SK-N-SH (cell line): ENCODE measurements around the gene RHOXF2. TPM values are rescaled to one million over a fixed set of nuclear protein-coding genes. Genes with fewer than 3 reads are reported as not detected.

Source experiments
- CTCF ChIA-PET: fragments of 300-600, 350-600 bp; formaldehyde crosslinking; extraction: SDS; loops from one replicate; lab custom pipeline; 2021; lab: Yijun Ruan, JAX
- POLR2A ChIA-PET: fragments of 350-600 bp; sonication (Branson Sonifier 250); formaldehyde crosslinking; extraction: SDS; loops from one replicate; lab custom pipeline; 2020; ENCODE audit warnings: antibody characterized with exemption, inconsistent platforms; lab: Yijun Ruan, JAX
- DNase-seq: peaks from one replicate; pipeline ENCODE4 v3.0.0; 2012
- H2AFZ ChIP-seq: fragments of 200-600 bp; sonication (generic); 2 replicates; pipeline ENCODE4 v1.8.1; 2016; ENCODE audit warnings: antibody characterized with exemption, mild to moderate bottlenecking, low read depth
- H3F3A ChIP-seq: fragments of 200-600 bp; sonication (generic); replicated peaks from 2 replicates; pipeline ENCODE3; 2016; ENCODE audit warnings: antibody characterized with exemption, mild to moderate bottlenecking; ENCODE audit not compliant: insufficient read depth
- H3K27ac ChIP-seq, 2 experiments: fragments of 200-500 bp in 1 of 2; fragments of 200-600 bp in 1 of 2; sonication (Bioruptor generic) in 1 of 2; sonication (generic), shearing (Covaris generic) in 1 of 2; 2 replicates each; pipeline versions ENCODE4 v1.5.1 to v1.6.1; 2014 to 2016; ENCODE audit warnings: low read depth in 2 of 2, inconsistent platforms in 1 of 2, low read length in 1 of 2, mild to moderate bottlenecking in 1 of 2, mixed read lengths in 1 of 2
- H3K27me3 ChIP-seq: fragments of 200-600 bp; sonication (generic), shearing (Covaris generic); 2 replicates; pipeline ENCODE4 v1.6.1; 2016; ENCODE audit warnings: mixed run types; ENCODE audit not compliant: insufficient read depth
- H3K36me3 ChIP-seq, 2 experiments: fragments of 200-500 bp in 1 of 2; fragments of 200-600 bp in 1 of 2; sonication (Bioruptor generic) in 1 of 2; sonication (generic) in 1 of 2; replicated peaks in 1 of 2; 2 replicates each; pipeline versions ENCODE3 to v1.5.1; 2014 to 2016; ENCODE audit warnings: low read length in 1 of 2, mild to moderate bottlenecking in 1 of 2; ENCODE audit not compliant: insufficient read depth in 2 of 2, control insufficient read depth in 1 of 2
- H3K4me1 ChIP-seq, 2 experiments: fragments of 200-500 bp in 1 of 2; fragments of 200-600 bp in 1 of 2; sonication (Bioruptor generic) in 1 of 2; sonication (generic), shearing (Covaris generic) in 1 of 2; 2 replicates each; pipeline versions ENCODE4 v1.5.1 to v1.6.1; 2014 to 2016; ENCODE audit warnings: low read depth in 1 of 2, low read length in 1 of 2, mixed run types in 1 of 2; ENCODE audit not compliant: insufficient read depth in 2 of 2, control insufficient read depth in 1 of 2
- H3K4me2 ChIP-seq: fragments of 200-600 bp; sonication (generic), shearing (Covaris generic); 2 replicates; pipeline ENCODE4 v1.6.1; 2017; ENCODE audit warnings: mixed run types
- H3K4me3 ChIP-seq, 2 experiments: fragments of 200-500 bp in 1 of 2; fragments of 200-600 bp in 1 of 2; sonication (Bioruptor generic) in 1 of 2; sonication (generic), shearing (Covaris generic) in 1 of 2; 2 replicates each; pipeline versions ENCODE4 v1.5.1 to v1.8.1; 2014 to 2016; ENCODE audit warnings: low read depth in 2 of 2, inconsistent platforms in 1 of 2, low read length in 1 of 2, mild to moderate bottlenecking in 1 of 2, mixed read lengths in 1 of 2, moderate library complexity in 1 of 2
- H3K79me2 ChIP-seq: fragments of 200-600 bp; sonication (generic); 2 replicates; pipeline ENCODE4 v1.8.1; 2017; ENCODE audit warnings: mild to moderate bottlenecking; ENCODE audit not compliant: insufficient read depth
- H3K9ac ChIP-seq: fragments of 200-600 bp; sonication (generic); 2 replicates; pipeline ENCODE4 v1.6.1; 2017; ENCODE audit warnings: mixed run types
- H3K9me2 ChIP-seq: fragments of 200-600 bp; sonication (generic); 2 replicates; pipeline ENCODE4 v1.6.1; 2017; ENCODE audit warnings: mixed run types
- H3K9me3 ChIP-seq: fragments of 200-600 bp; sonication (generic); 2 replicates; pipeline ENCODE4 v1.6.1; 2017; ENCODE audit warnings: mixed run types, mild to moderate bottlenecking, moderate library complexity
- H4K20me1 ChIP-seq: fragments of 200-600 bp; sonication (generic); 2 replicates; pipeline ENCODE4 v1.6.1; 2017; ENCODE audit warnings: mild to moderate bottlenecking, mixed run types; ENCODE audit not compliant: insufficient read depth
- CHD2 ChIP-seq: fragments of 150-350 bp; IDR thresholded peaks from 2 replicates; pipeline ENCODE4 v1.6.1; 2018; ENCODE audit warnings: low read length; ENCODE audit not compliant: partially characterized antibody
- EP300 ChIP-seq, 2 experiments: IDR thresholded peaks; 2 replicates each; pipeline versions ENCODE4 v1.4.0 to v1.6.1; 2012; ENCODE audit warnings: borderline replicate concordance in 1 of 2, low read depth in 1 of 2, low read length in 1 of 2
- EZH2phosphoT487 ChIP-seq: fragments of 200-600 bp; sonication (generic); IDR thresholded peaks from 2 replicates; pipeline ENCODE4 v1.6.1; 2017; ENCODE audit warnings: low read depth, mixed run types, mild to moderate bottlenecking, antibody characterized with exemption, moderate library complexity, borderline replicate concordance
- FOSL2 ChIP-seq: IDR thresholded peaks from 2 replicates; pipeline ENCODE4 v1.4.0; 2012; ENCODE audit warnings: low read depth, mild to moderate bottlenecking, moderate library complexity, borderline replicate concordance
- FOXJ3 ChIP-seq: sonication (generic); formaldehyde crosslinking; IDR thresholded peaks from 2 replicates; pipeline ENCODE4 v1.5.1; 2020; ENCODE audit warnings: mild to moderate bottlenecking, missing genetic modification reagents
- FOXM1 ChIP-seq: IDR thresholded peaks from 2 replicates; pipeline ENCODE4 v1.4.0; 2012; ENCODE audit warnings: low read depth, mild to moderate bottlenecking
- GABPA ChIP-seq: IDR thresholded peaks from 2 replicates; pipeline ENCODE4 v1.4.0; 2012; ENCODE audit warnings: low read depth, mild to moderate bottlenecking
- GATA2 ChIP-seq: sonication (generic); formaldehyde crosslinking; IDR thresholded peaks from 2 replicates; pipeline ENCODE4 v1.5.0; 2020; ENCODE audit warnings: mild to moderate bottlenecking, missing genetic modification reagents
- JUND ChIP-seq: IDR thresholded peaks from 2 replicates; pipeline ENCODE4 v1.4.0; 2012
- MEF2A ChIP-seq: IDR thresholded peaks from 2 replicates; pipeline ENCODE4 v1.4.0; 2012; ENCODE audit warnings: low read depth, borderline replicate concordance
- MXI1 ChIP-seq: IDR thresholded peaks from 2 replicates; pipeline ENCODE4 v1.6.1; 2012; ENCODE audit warnings: mild to moderate bottlenecking, low read depth, low read length, improper control_type of control experiment
- NRF1 ChIP-seq: IDR thresholded peaks from 2 replicates; pipeline ENCODE4 v1.6.1; 2012; ENCODE audit warnings: low read depth, mild to moderate bottlenecking, low read length
- POLR2AphosphoS5 ChIP-seq: IDR thresholded peaks from 2 replicates; pipeline ENCODE4 v1.6.1; 2012; ENCODE audit warnings: low read depth, low read length
- RAD21 ChIP-seq: IDR thresholded peaks from 2 replicates; pipeline ENCODE4 v1.6.1; 2012; ENCODE audit warnings: mild to moderate bottlenecking, low read length
- RCOR1 ChIP-seq: fragments of 150-350 bp; IDR thresholded peaks from 2 replicates; pipeline ENCODE4 v1.6.1; 2017; ENCODE audit warnings: antibody characterized with exemption, low read length
- SMC3 ChIP-seq: IDR thresholded peaks from 2 replicates; pipeline ENCODE4 v1.6.1; 2012; ENCODE audit warnings: low read depth, low read length, improper control_type of control experiment
- TAF1 ChIP-seq: IDR thresholded peaks from 2 replicates; pipeline ENCODE4 v1.6.1; 2012; ENCODE audit warnings: low read depth, mild to moderate bottlenecking, low read length, moderate library complexity, borderline replicate concordance
- TCF12 ChIP-seq: IDR thresholded peaks from 2 replicates; pipeline ENCODE4 v1.4.0; 2012
- WGBS: methylation state at CpG from one replicate; pipeline ENCODE4 v1.1.6; 2017; ENCODE audit warnings: low lambda C conversion rate; 5-methylcytosine and 5-hydroxymethylcytosine counted together
- polyA plus RNA-seq, 3 experiments: library from polyadenylated mRNA; depleted of rRNA; stranded (reverse); fragments of >200 nt; gene quantifications; 2 replicates each; pipeline ENCODE4 v1.2.3, GENCODE V29; 2012
- TF ChIP-seq, protein P1 (sequence below): IDR thresholded peaks from 2 replicates; pipeline ENCODE4 v1.4.0; 2012; ENCODE audit warnings: low read depth, borderline replicate concordance
- TF ChIP-seq, protein P2 (sequence below): fragments of 150-350 bp; IDR thresholded peaks from 2 replicates; pipeline ENCODE4 v1.6.1; 2017; ENCODE audit warnings: antibody characterized with exemption, low read length, low read depth, borderline replicate concordance
- TF ChIP-seq, protein P3 (sequence below): fragments of 200-600 bp; sonication (generic); IDR thresholded peaks from 2 replicates; pipeline ENCODE4 v1.6.1; 2017; ENCODE audit warnings: antibody characterized with exemption, mild to moderate bottlenecking, moderate library complexity
- TF ChIP-seq, protein P4 (sequence below): IDR thresholded peaks from 2 replicates; pipeline ENCODE4 v1.4.0; 2012; ENCODE audit warnings: low read depth
- TF ChIP-seq, protein P5 (sequence below): IDR thresholded peaks from 2 replicates; pipeline ENCODE4 v1.4.0; 2012; ENCODE audit warnings: low read depth, borderline replicate concordance

RHOXF2 gene
- polyA plus RNA-seq, 1 of the 3 experiments (the other 2 are of a cell fraction), result not detected

DNA sequence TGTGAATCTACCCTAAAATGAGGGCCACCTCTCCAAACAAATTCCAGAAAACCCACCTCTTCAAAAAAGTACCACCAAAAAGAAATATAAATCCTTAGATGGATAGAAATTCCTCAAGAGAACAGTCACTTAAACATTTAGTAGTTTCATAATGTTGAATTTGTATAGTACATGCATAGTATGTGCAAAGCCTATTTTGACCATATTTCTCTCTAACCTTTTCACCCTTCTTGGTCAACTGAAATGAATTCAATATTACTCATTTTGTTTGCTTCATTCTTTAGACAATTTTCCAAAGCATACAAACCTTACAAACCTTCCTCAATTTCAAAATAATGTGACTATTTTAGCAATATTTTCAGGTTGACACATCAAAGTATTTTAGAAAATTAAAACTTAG is 46.8 kb upstream of the RHOXF2 start:
- no peaks in the 10 kb centered on the region for H4K20me1 ChIP-seq
- no peaks in the 10 kb centered on the region for H3F3A ChIP-seq
- H2AFZ ChIP-seq, result no peak overlapping the region
- H3K9me2 ChIP-seq, result no peaks in the 10 kb centered on the region
- H3K79me2 ChIP-seq, result no peaks in the 10 kb centered on the region
- no peaks in the 10 kb centered on the region; the same call in 1 of the 2 replicates for H3K27me3 ChIP-seq
- no peak for DNase-seq
- ChIA-PET POLR2A (no interaction called here), CTCF (no interaction called here)
- no peaks in the 10 kb centered on the region for H3K36me3 ChIP-seq
- TF ChIP-seq EP300 (IDR thresholded peaks at IDR 0.05; ENCODE audit: borderline replicate concordance in 1 of 2, low read depth in 1 of 2, low read length in 1 of 2) (no peak), JUND (no peak), FOXJ3 (CRISPR knock-in tag) (no peak), FOSL2 (no peak), NRF1 (no peak), RAD21 (no peak), TCF12 (no peak), GABPA (no peak), GATA2 (CRISPR knock-in tag) (no peak)
- TF ChIP-seq, protein P1, sequence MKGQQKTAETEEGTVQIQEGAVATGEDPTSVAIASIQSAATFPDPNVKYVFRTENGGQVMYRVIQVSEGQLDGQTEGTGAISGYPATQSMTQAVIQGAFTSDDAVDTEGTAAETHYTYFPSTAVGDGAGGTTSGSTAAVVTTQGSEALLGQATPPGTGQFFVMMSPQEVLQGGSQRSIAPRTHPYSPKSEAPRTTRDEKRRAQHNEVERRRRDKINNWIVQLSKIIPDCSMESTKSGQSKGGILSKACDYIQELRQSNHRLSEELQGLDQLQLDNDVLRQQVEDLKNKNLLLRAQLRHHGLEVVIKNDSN, result no peak
- TF ChIP-seq, protein P2, sequence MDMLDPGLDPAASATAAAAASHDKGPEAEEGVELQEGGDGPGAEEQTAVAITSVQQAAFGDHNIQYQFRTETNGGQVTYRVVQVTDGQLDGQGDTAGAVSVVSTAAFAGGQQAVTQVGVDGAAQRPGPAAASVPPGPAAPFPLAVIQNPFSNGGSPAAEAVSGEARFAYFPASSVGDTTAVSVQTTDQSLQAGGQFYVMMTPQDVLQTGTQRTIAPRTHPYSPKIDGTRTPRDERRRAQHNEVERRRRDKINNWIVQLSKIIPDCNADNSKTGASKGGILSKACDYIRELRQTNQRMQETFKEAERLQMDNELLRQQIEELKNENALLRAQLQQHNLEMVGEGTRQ, result no peak
- no peaks in the 10 kb centered on the region for H3K9me3 ChIP-seq
- no peak overlapping the region for H3K4me3 ChIP-seq
- no peak overlapping the region for H3K27ac ChIP-seq
- no peak overlapping the region for H3K4me2 ChIP-seq
- no peak overlapping the region for H3K9ac ChIP-seq
- no peaks in the 10 kb centered on the region for H3K4me1 ChIP-seq

DNA sequence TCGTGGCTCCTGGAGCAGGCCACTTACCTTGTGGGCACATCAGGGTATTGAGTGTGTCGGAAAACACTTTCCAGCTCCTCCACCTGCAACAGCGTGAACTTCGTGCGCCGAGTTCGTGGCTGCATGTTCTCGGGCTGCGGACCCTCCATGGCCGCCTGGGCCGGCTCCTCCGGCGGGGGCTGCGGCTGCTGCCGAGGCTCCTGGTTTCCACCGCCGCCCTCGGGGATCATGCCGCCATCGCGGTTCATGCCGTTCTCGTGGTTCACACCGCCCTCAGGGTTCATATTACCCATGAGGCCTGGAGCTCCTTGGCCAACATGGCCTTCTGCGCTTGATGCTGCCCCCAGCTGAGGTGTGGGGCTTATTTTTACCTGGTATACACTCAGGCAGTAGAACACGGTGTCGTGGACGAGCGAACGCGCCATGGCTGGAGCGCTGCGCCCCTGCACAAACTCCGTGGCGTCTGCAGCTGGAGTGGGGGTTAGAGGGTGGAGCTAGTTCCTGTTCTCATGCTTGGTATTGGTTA is 42.9 kb upstream of the RHOXF2 start, which contains the start of gene RHOXF1:
TSS of gene RHOXF1 (minus strand) at position 476 of the 526 bp plus-strand sequence. CDS start at position 425, 51 bp downstream.
- no peak within 1 kb of the TSS for H3K4me3 ChIP-seq
- POLR2A ChIA-PET, result no interaction called here
- H3K36me3 ChIP-seq, result no peaks in the 10 kb centered on the region
- H3K9me2 ChIP-seq, result no peaks in the 10 kb centered on the region
- no peak within 1 kb of the TSS for H3K27ac ChIP-seq
- H3K9ac ChIP-seq, result no peak within 1 kb of the TSS
- 84% methylated on average over 21 of the region's 35 CpGs for WGBS
- H3K79me2 ChIP-seq, result no peaks in the 10 kb centered on the region
- no peaks in the 10 kb centered on the region for H4K20me1 ChIP-seq
- H3K4me1 ChIP-seq, result no peaks in the 10 kb centered on the region
- H3K4me2 ChIP-seq, result no peak within 1 kb of the TSS
- H3K27me3 ChIP-seq, result peaks cover 6% of the 10 kb centered on the region; the same call in 1 of the 2 replicates
- no peaks in the 10 kb centered on the region for H3K9me3 ChIP-seq
- DNase-seq, result no peak
- H3F3A ChIP-seq, result no peaks in the 10 kb centered on the region
- CTCF ChIA-PET, result interaction anchor here (1.8 kb wide), 1 partner anchor 98 kb away, joined by 6 read pairs; no protein-coding TSS in a partner anchor
- no peak within 1 kb of the TSS for H2AFZ ChIP-seq
- no peak for TF ChIP-seq EZH2phosphoT487
- TF ChIP-seq TAF1, result no peak
- TF ChIP-seq, protein P2, result no peak
- TF ChIP-seq CHD2, result no peak
- TF ChIP-seq MXI1, result no peak
- no peak for TF ChIP-seq TCF12
- no peak for TF ChIP-seq FOXM1
- TF ChIP-seq RAD21, result no peak
- TF ChIP-seq POLR2AphosphoS5, result no peak
- TF ChIP-seq, protein P3, sequence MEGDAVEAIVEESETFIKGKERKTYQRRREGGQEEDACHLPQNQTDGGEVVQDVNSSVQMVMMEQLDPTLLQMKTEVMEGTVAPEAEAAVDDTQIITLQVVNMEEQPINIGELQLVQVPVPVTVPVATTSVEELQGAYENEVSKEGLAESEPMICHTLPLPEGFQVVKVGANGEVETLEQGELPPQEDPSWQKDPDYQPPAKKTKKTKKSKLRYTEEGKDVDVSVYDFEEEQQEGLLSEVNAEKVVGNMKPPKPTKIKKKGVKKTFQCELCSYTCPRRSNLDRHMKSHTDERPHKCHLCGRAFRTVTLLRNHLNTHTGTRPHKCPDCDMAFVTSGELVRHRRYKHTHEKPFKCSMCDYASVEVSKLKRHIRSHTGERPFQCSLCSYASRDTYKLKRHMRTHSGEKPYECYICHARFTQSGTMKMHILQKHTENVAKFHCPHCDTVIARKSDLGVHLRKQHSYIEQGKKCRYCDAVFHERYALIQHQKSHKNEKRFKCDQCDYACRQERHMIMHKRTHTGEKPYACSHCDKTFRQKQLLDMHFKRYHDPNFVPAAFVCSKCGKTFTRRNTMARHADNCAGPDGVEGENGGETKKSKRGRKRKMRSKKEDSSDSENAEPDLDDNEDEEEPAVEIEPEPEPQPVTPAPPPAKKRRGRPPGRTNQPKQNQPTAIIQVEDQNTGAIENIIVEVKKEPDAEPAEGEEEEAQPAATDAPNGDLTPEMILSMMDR, result no peak
- TF ChIP-seq, protein P4, sequence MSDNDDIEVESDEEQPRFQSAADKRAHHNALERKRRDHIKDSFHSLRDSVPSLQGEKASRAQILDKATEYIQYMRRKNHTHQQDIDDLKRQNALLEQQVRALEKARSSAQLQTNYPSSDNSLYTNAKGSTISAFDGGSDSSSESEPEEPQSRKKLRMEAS, result no peak
- no peak for TF ChIP-seq MEF2A
- TF ChIP-seq, protein P5, sequence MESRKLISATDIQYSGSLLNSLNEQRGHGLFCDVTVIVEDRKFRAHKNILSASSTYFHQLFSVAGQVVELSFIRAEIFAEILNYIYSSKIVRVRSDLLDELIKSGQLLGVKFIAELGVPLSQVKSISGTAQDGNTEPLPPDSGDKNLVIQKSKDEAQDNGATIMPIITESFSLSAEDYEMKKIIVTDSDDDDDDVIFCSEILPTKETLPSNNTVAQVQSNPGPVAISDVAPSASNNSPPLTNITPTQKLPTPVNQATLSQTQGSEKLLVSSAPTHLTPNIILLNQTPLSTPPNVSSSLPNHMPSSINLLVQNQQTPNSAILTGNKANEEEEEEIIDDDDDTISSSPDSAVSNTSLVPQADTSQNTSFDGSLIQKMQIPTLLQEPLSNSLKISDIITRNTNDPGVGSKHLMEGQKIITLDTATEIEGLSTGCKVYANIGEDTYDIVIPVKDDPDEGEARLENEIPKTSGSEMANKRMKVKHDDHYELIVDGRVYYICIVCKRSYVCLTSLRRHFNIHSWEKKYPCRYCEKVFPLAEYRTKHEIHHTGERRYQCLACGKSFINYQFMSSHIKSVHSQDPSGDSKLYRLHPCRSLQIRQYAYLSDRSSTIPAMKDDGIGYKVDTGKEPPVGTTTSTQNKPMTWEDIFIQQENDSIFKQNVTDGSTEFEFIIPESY, result no peak
- no peak for TF ChIP-seq SMC3
- TF ChIP-seq RCOR1, result no peak
